Measurements from ENCODE around the gene STOX2.

DNA sequence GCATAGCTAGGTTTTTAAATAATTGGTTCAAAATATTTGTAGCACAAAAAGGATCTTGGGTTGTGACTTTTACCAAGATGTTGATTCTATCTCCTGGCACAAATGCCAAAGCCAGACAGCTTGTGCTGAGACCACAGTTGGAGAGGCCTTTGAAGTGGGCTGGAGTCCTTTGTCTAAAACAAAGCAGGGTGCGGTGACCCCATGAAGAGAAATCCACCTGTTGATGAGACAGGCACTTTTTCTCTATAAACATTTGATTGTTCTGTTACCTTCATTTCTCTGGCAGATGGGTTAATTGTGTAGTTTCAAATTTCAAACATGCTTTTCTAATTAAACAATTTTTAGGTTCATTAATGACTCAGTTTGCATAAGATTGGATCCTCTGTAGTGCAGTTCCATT lies 56.7 kb downstream of the STOX2 start:
- no peak for TF ChIP-seq CEBPB (IDR thresholded peaks at IDR 0.05)
- TF ChIP-seq REST (IDR thresholded peaks at IDR 0.05; ENCODE audit: low read depth) = no peak
- TF ChIP-seq ZBTB7A (IDR thresholded peaks at IDR 0.05; ENCODE audit: low read depth) = no peak
- TF ChIP-seq EGR1 (IDR thresholded peaks at IDR 0.05) = no peak
- TF ChIP-seq FOXM1 (IDR thresholded peaks at IDR 0.05; ENCODE audit: borderline replicate concordance, low read depth) = no peak
- no peak for TF ChIP-seq TEAD4 (IDR thresholded peaks at IDR 0.05)
- no peak for TF ChIP-seq NFIC (IDR thresholded peaks at IDR 0.05)
- no peak for TF ChIP-seq YY1 (IDR thresholded peaks at IDR 0.05; ENCODE audit: low read depth)
- no peak for TF ChIP-seq EP300 (IDR thresholded peaks at IDR 0.05; ENCODE audit: borderline replicate concordance)
- TF ChIP-seq CREB1 (IDR thresholded peaks at IDR 0.05; ENCODE audit: low read depth) = no peak
- no peak for TF ChIP-seq MAX (IDR thresholded peaks at IDR 0.05)

Measured in Ishikawa (cell line).